Effector CD4-positive, alpha-beta T cell (primary cell): ENCODE measurements around the gene LGALS8.
"Not testable (repeated sequence)": the region's sequence is repeated elsewhere in the genome, so short reads cannot be mapped to it uniquely, and the experiment has no call there.

Experiments used
- DNase-seq: peaks from one replicate; pipeline ENCODE4 v3.0.0-alpha.2; 2020

LGALS8 gene

GRCh38 chr1:236543065-236543669 lies 19.4 kb downstream of the LGALS8 start:
- DNase-seq = no peak

- no peak for DNase-seq
These were observed 21.9 kb downstream of the LGALS8 start for GRCh38 chr1:236545621-236546169.

- DNase-seq = no peak
These were observed 24.7 kb downstream of the LGALS8 start for GRCh38 chr1:236548452-236548851.

GRCh38 chr1:236550961-236551851 lies 27.4 kb downstream of the LGALS8 start:
- no peak for DNase-seq

GRCh38 chr1:236552096-236552495 lies 28.3 kb downstream of the LGALS8 start:
- no peak for DNase-seq

GRCh38 chr1:236552901-236553300 lies 29.1 kb downstream of the LGALS8 start:
- no peak for DNase-seq

GRCh38 chr1:236553370-236553769 lies 29.6 kb downstream of the LGALS8 start:
- DNase-seq = no peak

- no peak for DNase-seq
These were observed 32.8 kb downstream of the LGALS8 start for GRCh38 chr1:236556606-236557005.

- DNase-seq = no peak
These were observed 34.3 kb downstream of the LGALS8 start for GRCh38 chr1:236558081-236558480.

GRCh38 chr1:236558846-236559245 lies 35.1 kb downstream of the LGALS8 start:
- DNase-seq = no peak

- no peak for DNase-seq
These were observed 36.5 kb downstream of the LGALS8 start for GRCh38 chr1:236560213-236560771.

- DNase-seq = no peak
These were observed 38.2 kb downstream of the LGALS8 start for GRCh38 chr1:236561976-236562375.

- no peak for DNase-seq
These were observed 41.7 kb downstream of the LGALS8 start for GRCh38 chr1:236565530-236565929.

- DNase-seq = no peak
These were observed 44.6 kb downstream of the LGALS8 start for GRCh38 chr1:236568285-236568894.

GRCh38 chr1:236575523-236575922 lies 51.7 kb downstream of the LGALS8 start:
- no peak for DNase-seq

GRCh38 chr1:236576004-236576403 lies 52.2 kb downstream of the LGALS8 start:
- no peak for DNase-seq

GRCh38 chr1:236577041-236577440 lies 53.3 kb downstream of the LGALS8 start:
- not testable (repeated sequence) for DNase-seq

- DNase-seq = no peak
These were observed 54.9 kb downstream of the LGALS8 start for GRCh38 chr1:236578661-236579060.

- not testable (repeated sequence) for DNase-seq
These were observed 56.6 kb downstream of the LGALS8 start for GRCh38 chr1:236580404-236580803.

GRCh38 chr1:236581528-236581927 lies 57.7 kb downstream of the LGALS8 start:
- DNase-seq = no peak

- DNase-seq = no peak
These were observed 65.7 kb downstream of the LGALS8 start for GRCh38 chr1:236589531-236589930.

- no peak for DNase-seq
These were observed 66.9 kb downstream of the LGALS8 start for GRCh38 chr1:236590553-236591150.

- DNase-seq = no peak
These were observed 78.4 kb downstream of the LGALS8 start for GRCh38 chr1:236602171-236602570.
